HepG2 (cell line): ENCODE data around the gene TRAF4. TPM values are rescaled to one million over a fixed set of nuclear protein-coding genes. Genes with fewer than 3 reads are reported as not detected.

Source experiments
- AGO2 ChIP-seq: fragments of 200-400 bp; formaldehyde crosslinking; optimal IDR thresholded peaks from 2 replicates; pipeline ENCODE3; 2017; ENCODE audit warnings: mild to moderate bottlenecking, low read depth, low read length, moderate library complexity
- CEBPB ChIP-seq: IDR thresholded peaks from 2 replicates; pipeline ENCODE4 v1.6.1; 2011; ENCODE audit warnings: low read depth, low read length, improper control_type of control experiment, borderline replicate concordance
- DMTF1 ChIP-seq: sonication (generic); formaldehyde crosslinking; IDR thresholded peaks from 2 replicates; pipeline ENCODE4 v1.4.0; 2020; ENCODE audit warnings: mild to moderate bottlenecking, missing genetic modification reagents
- FOXC1 ChIP-seq: sonication (generic); formaldehyde crosslinking; IDR thresholded peaks from 2 replicates; pipeline ENCODE4 v1.8.0; 2022; ENCODE audit warnings: mild to moderate bottlenecking, missing genetic modification reagents, borderline replicate concordance
- HMG20A ChIP-seq: IDR thresholded peaks from 2 replicates; pipeline ENCODE4 v1.6.1; 2016; ENCODE audit warnings: borderline replicate concordance
- HNRNPL ChIP-seq: fragments of 200-400 bp; formaldehyde crosslinking; IDR thresholded peaks from 2 replicates; pipeline ENCODE4 v1.6.1; 2017; ENCODE audit warnings: mild to moderate bottlenecking, low read depth, low read length
- KAT7 ChIP-seq: IDR thresholded peaks from 2 replicates; pipeline ENCODE4 v1.6.1; 2018; ENCODE audit warnings: borderline replicate concordance, missing compliant biosample characterization
- KDM6A ChIP-seq: IDR thresholded peaks from 2 replicates; pipeline ENCODE4 v1.6.1; 2016; ENCODE audit warnings: low read depth
- MTA1 ChIP-seq: sonication (generic); formaldehyde crosslinking; IDR thresholded peaks from 2 replicates; pipeline ENCODE4 v1.4.0; 2020; ENCODE audit warnings: missing genetic modification reagents, mild to moderate bottlenecking, borderline replicate concordance
- MXI1 ChIP-seq: IDR thresholded peaks from 3 replicates; pipeline ENCODE4 v1.6.1; 2012; ENCODE audit warnings: low read depth, low read length, inconsistent platforms, borderline replicate concordance
- NFE2L1 ChIP-seq: sonication (generic); formaldehyde crosslinking; IDR thresholded peaks from 2 replicates; pipeline ENCODE4 v1.4.0; 2020; ENCODE audit warnings: missing genetic modification reagents, mild to moderate bottlenecking, borderline replicate concordance
- POLR2A ChIP-seq, 2 experiments: IDR thresholded peaks; 2 replicates each; pipeline ENCODE4 v1.6.1; 2011; ENCODE audit warnings: low read depth in 2 of 2, low read length in 2 of 2, mild to moderate bottlenecking in 1 of 2, moderate library complexity in 1 of 2; ENCODE audit not compliant: insufficient read depth in 1 of 2
- SP5 ChIP-seq: IDR thresholded peaks from 2 replicates; pipeline ENCODE4 v1.6.1; 2016; ENCODE audit warnings: low read depth, borderline replicate concordance
- TEF ChIP-seq: sonication (generic); formaldehyde crosslinking; IDR thresholded peaks from 2 replicates; pipeline ENCODE4 v1.5.0; 2020; ENCODE audit warnings: missing genetic modification reagents
- ZBTB40 ChIP-seq, 2 experiments: fragments of 450-650 bp in 1 of 2; sonication (generic) in 1 of 2; formaldehyde crosslinking in 1 of 2; IDR thresholded peaks; 2 replicates each; pipeline versions ENCODE4 v1.6.1 to v1.8.0; 2016 to 2022; ENCODE audit warnings: antibody characterized with exemption in 1 of 2, mild to moderate bottlenecking in 1 of 2, missing genetic modification reagents in 1 of 2
- ZNF652 ChIP-seq: IDR thresholded peaks from 2 replicates; pipeline ENCODE4 v1.6.1; 2016; ENCODE audit warnings: low read depth, borderline replicate concordance
- ZNF776 ChIP-seq: sonication (generic); formaldehyde crosslinking; IDR thresholded peaks from 2 replicates; pipeline ENCODE4 v1.4.0; 2020; ENCODE audit warnings: mild to moderate bottlenecking, missing genetic modification reagents
- ZSCAN25 ChIP-seq: sonication (generic); formaldehyde crosslinking; IDR thresholded peaks from 2 replicates; pipeline ENCODE4 v1.8.0; 2022; ENCODE audit warnings: mild to moderate bottlenecking, missing genetic modification reagents
- polyA plus RNA-seq, 8 experiments: library from polyadenylated mRNA; depleted of rRNA in 3 of 8; stranded (reverse) in 7 of 8; unstranded in 1 of 8; fragments of >200 nt; fragmentation: Illumina TruSeq in 4 of 8; extraction: Trizol in 4 of 8; gene quantifications; 2 replicates each; pipeline versions ENCODE4 v1.2.1 to v1.2.3, GENCODE V29; 2011 to 2016; ENCODE audit warnings: low read depth in 4 of 8, missing spikeins in 1 of 8, mixed read lengths in 1 of 8; ENCODE audit not compliant: insufficient read depth in 1 of 8
- total RNA-seq, 5 experiments: library from RNA; depleted of rRNA; stranded (reverse); fragments of >200 nt; fragmentation: Illumina TruSeq; extraction: Trizol; gene quantifications; 2 replicates each; pipeline ENCODE4 v1.2.3, GENCODE V29; 2016; ENCODE audit warnings: low read depth in 1 of 5

The TRAF4 gene
- total and polyA plus RNA-seq, 2 of the 13 experiments (the other 11 are each of a cell fraction or from before 2014, with no cell fraction given): 86.0 to 89.9 TPM

GRCh38 chr17:28728364-28729200 is 15.2 kb upstream of the TRAF4 start, which contains the start of gene NEK8 (continued):
- TF ChIP-seq ZBTB40 (IDR thresholded peaks at IDR 0.05) (no peak), ZBTB40 (CRISPR knock-in tag; IDR thresholded peaks at IDR 0.05) (no peak), HNRNPL (0 out of 2 replicates have a peak, but pooled peaks have one; percentile 56), ZSCAN25 (CRISPR knock-in tag) (peak; percentile 9; the same call in 1 of the 2 replicates), CEBPB (no peak), KDM6A (no peak), DMTF1 (no peak), MXI1 (peak; percentile 62; the same call in 1 of the 3 replicates), TEF (no peak), HMG20A (CRISPR knock-in tag) (no peak), SP5 (CRISPR knock-in tag) (no peak), KAT7 (CRISPR knock-in tag) (no peak), FOXC1 (peak; percentile 40; the same call in 1 of the 2 replicates), ZNF652 (CRISPR knock-in tag) (no peak), AGO2 (peak; percentile 91), POLR2A (IDR thresholded peaks at IDR 0.05; ENCODE audit: insufficient read depth in 1 of 2, low read depth in 2 of 2, low read length in 2 of 2) (peak; percentile 70 to 85), ZNF776 (CRISPR knock-in tag) (no peak), NFE2L1 (CRISPR knock-in tag) (no peak), MTA1 (CRISPR knock-in tag) (peak; percentile 75)
